HG02870 (cell line): ENCODE measurements around the gene GHSR.
"Not testable (repeated sequence)": the region's sequence is repeated elsewhere in the genome, so short reads cannot be mapped to it uniquely, and the experiment has no call there.

Experiments used
- ATAC-seq: cut with Tn5 transposase; IDR thresholded peaks from one replicate; pipeline ENCODE4 v1.9.1; 2021; ENCODE audit warnings: mild to moderate bottlenecking, moderate library complexity; ENCODE audit not compliant: unreplicated experiment

GHSR gene

GRCh38 chr3:172447611-172448579 is at the start of gene GHSR:
GHSR (minus strand) TSS chr3:172448456; CDS start chr3:172448413, 43 bp downstream.
- no peak for ATAC-seq

DNA sequence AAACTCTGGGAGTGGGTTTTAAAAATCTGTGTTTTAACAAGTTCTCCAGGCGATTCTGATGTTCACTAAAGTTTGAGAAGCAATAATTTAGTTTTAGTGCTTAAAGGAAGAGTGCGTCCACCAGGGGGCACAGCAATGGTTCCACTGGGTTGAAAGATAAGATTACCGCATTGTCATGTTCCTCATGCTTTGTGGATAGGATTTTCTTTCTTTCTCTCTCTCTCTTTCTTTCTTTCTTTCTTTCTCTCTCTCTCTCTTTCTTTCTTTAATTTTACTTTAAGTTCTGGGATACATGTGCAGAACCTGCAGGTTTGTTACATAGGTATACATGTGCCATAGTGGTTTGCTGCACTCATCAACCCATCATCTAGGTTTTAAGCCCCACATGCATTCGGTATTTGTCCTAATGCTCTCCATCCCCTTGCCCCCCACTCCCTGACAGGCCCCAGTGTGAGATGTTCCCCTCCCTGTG is 42.0 kb upstream of the GHSR start:
- not testable (repeated sequence) for ATAC-seq

- ATAC-seq, result no peak
Observed at GRCh38 chr3:172478116-172478515, 29.9 kb upstream of the GHSR start.

GRCh38 chr3:172476347-172476746 is 28.1 kb upstream of the GHSR start:
- no peak for ATAC-seq

DNA sequence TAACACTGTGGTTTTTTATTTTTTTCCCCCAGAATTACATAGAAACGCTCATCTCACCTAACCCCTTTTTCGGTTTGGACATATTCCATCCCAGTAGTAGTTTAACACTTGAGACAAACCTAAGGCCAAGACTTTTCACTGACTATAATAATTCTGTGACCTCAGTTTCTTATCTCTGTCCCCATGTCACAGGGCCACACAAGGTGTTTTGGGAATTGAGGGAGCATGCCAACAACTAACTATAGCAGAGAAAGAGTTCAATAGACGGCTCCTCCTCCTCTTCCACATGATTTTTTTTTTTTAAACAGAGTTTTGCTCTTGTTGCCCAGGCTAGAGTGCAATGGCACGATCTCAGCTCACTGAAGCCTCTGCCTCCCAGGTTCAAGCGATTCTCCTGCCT is 27.4 kb upstream of the GHSR start:
- no peak for ATAC-seq

- no peak for ATAC-seq
Observed at GRCh38 chr3:172471903-172472302, 23.6 kb upstream of the GHSR start.

- no peak for ATAC-seq
Observed at GRCh38 chr3:172470588-172470987, 22.3 kb upstream of the GHSR start.

DNA sequence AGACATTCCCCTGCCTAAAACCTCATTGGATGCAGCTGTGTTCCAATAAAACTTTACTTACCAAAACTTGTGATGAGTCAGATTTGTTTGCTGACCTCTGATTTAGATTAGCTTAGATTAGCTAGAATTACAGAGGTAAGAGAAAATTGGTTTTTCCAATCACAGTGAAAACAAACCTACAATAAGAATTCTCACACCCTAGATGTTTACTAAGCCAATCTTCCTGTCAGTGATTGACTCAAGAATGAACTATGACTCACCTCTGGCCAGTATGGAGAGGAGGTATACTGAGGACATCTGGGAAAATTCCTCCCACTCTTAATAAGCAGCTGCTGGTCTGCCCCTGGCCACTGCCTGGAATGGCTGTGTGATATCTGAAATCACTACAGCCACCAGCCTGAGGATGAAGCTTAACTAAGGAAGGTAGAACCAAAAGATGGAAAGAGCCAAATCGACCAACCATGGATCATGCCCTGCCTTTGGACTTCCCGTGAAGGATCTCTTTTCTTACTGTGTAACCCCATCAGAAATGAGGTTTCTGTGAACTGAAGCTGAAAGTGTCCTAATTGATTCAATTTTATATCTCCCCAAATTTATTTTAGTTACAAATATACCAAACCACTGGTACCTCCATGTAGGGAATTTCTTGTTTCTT is 19.0 kb upstream of the GHSR start:
- ATAC-seq, result no peak

- ATAC-seq, result no peak
Observed at GRCh38 chr3:172466553-172467130, 18.4 kb upstream of the GHSR start.

DNA sequence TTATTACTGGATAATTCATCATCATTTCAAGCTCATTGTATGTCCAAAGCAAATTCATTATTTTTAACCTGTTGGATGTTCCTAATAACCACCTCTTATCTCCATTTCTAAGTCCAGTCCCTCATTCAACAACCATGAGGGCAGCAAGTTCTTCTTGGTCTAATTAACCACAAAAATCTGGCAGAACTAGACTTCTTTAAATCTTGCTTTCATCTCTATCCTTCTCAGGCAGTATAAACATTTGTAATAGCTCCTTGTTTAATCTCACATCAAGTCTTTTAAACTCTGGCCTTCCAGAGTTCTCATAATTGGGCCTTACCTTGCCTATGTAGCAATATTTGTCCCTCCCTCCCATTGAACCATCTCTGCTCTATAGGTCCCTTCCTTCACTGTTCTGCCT is 17.0 kb upstream of the GHSR start:
- no peak for ATAC-seq

DNA sequence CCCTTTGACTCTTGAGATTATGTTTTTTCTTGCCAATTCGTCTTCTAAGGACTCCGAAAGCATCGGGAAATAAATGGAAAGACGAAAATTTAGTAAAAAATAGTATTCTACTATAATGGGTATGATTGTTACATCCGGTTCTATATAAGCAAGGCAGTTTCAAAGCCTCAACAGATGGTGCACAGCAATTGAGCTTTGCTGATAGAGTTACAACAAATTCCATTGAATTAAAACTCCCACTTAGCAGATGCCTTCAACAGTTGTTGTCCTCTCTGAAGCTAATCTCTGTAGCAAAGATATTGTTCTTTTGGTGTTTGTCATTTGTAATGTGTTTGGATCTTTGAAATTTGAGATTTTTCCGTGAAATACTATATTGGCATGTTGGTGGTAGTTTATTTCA is 16.1 kb upstream of the GHSR start:
- ATAC-seq, result no peak

GRCh38 chr3:172461530-172462138 is 13.4 kb upstream of the GHSR start:
- no peak for ATAC-seq

- no peak for ATAC-seq
Observed at GRCh38 chr3:172456404-172456803, 8.1 kb upstream of the GHSR start.

GRCh38 chr3:172454180-172454579 is 5.9 kb upstream of the GHSR start:
- ATAC-seq, result no peak

- no peak for ATAC-seq
Observed at GRCh38 chr3:172449466-172450149, 1.4 kb upstream of the GHSR start.

GRCh38 chr3:172448661-172449465 is 607 bp upstream of the GHSR start:
- no peak for ATAC-seq

- no peak for ATAC-seq
Observed at GRCh38 chr3:172446198-172446597, 2.1 kb downstream of the GHSR start.

DNA sequence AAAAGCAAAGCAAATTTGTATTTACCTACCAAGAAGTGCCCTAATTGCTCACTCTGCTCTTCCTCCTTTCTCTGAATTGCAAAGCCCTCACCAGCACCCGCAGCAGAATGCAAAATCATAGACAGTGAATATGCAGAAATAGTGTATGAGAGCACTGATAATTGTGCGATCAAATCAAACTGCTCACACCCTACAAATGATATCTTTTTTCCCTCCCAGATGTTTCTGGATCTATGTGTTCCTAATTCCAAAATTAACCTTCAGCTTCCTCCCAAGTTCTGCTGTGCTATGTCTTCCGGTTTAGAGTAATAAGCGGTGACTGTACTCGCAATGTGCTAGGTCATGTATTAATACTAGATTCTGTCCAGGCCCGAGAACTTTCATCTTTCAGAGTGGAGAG is 3.4 kb downstream of the GHSR start:
- no peak for ATAC-seq

GRCh38 chr3:172442606-172443005 is 5.7 kb downstream of the GHSR start:
- ATAC-seq, result no peak

- ATAC-seq, result no peak
Observed at GRCh38 chr3:172441581-172441980, 6.7 kb downstream of the GHSR start.
